Measurements from ENCODE around the gene NFKBIE.
"Not testable (repeated sequence)": the region's sequence is repeated elsewhere in the genome, so short reads cannot be mapped to it uniquely, and the experiment has no call there.

The NFKBIE gene, protein sequence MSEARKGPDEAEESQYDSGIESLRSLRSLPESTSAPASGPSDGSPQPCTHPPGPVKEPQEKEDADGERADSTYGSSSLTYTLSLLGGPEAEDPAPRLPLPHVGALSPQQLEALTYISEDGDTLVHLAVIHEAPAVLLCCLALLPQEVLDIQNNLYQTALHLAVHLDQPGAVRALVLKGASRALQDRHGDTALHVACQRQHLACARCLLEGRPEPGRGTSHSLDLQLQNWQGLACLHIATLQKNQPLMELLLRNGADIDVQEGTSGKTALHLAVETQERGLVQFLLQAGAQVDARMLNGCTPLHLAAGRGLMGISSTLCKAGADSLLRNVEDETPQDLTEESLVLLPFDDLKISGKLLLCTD

DNA sequence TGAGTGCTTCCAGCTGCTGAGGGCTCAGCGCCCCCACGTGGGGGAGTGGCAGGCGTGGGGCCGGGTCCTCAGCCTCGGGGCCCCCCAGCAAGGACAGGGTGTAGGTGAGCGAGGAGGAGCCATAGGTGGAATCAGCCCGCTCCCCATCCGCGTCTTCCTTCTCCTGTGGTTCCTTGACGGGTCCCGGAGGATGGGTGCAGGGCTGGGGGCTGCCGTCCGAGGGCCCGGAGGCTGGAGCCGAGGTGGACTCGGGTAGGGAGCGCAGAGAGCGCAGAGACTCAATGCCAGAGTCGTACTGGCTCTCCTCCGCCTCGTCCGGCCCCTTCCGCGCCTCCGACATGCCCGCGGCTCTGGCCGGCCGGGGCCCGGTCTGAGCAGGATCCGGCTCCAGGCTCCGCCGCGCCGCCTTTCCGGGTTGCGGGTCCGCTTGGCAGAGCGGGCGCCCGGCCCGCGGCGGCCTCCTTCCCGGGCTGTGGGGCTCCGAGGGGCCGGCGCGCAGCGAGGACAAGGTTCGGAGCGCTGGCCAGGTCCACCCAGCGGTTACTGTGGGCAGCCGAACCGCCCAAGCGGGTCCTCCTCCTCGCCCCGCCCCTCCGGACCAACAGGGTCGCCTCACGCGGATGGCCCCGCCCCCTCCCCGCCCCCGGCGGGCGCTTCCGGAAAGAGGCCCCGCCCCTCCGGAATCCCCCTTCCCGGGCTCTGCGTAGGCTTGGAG lies at the start of gene NFKBIE:
Gene NFKBIE (minus strand): TSS at position 545 of the 715 bp plus-strand sequence. CDS start 205 bp downstream, at position 340.
- peak; percentile 97 for DNase-seq

- DNase-seq: not testable (repeated sequence)
Measured at GRCh38 chr6:44314657-44315056, 49.3 kb upstream of the NFKBIE start.

DNA sequence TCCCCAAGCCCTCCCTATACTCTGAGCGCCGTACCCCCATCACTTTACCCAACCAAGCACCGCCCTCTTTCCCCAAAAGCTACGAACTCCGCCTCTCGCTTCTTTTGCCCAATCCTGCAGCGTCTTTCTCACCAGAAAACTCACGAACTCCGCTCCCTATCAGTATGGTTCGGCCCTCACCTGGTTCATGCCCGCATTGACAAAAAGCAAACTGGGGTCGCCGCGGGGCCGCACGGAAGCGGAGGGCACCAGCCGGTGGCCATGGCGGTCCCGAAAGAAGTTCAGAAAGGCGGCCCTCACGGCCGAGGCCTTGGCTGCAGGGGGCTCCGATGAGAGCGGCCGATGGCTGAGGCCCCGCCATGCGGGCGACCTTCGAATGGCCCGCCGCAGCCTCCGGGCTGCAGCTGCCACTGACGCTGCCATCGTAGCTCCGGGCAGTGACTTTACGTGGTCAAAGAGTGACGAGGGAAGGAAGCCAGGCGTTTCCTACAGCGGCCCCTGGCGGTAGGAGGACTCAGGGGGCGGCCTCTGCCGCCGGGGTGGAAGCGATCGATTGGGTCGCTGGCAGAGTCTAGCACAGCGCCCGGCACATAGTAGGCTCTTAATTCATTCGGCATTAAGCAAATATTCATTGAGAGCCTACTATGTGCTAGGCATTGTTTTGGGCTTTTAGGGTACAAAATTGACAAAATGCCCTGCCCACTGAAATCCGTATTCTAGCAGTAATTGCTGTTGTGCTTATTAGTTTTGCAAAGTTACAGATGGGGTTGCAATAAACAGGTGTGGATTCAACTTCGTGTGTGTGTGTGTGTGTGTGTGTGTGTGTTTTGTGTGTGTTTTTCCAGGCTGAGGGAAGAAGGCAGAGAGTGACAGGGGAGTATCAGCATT lies 47.8 kb upstream of the NFKBIE start, which contains the start of gene AARS2:
Gene AARS2 (minus strand): TSS at position 447 of the 888 bp plus-strand sequence. CDS start 24 bp downstream, at position 423.
- peak; percentile 96 for DNase-seq

GRCh38 chr6:44311767-44312166 lies 46.4 kb upstream of the NFKBIE start:
- no peak for DNase-seq

DNA sequence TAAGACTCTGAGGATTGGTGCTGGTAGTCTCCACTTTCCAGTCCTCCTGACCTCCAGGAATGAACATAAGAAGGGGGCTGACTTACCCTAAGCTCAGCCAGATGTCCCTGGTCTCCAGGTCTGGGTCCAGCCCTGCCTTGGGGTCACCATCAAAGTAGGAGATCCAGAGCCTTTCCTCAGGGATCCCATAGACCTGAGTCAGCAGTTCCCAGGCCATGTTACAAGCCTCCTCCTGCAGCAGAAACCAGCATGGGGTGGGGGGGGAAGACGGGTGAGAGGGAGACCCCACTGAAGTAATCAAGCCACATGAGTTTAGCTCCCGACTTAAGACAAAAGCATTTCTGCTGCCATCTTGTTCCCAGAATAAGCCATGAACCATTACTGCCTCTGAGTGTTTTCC lies 46.0 kb upstream of the NFKBIE start:
- DNase-seq: no peak

- DNase-seq: no peak
Measured at GRCh38 chr6:44310241-44310640, 44.9 kb upstream of the NFKBIE start.

DNA sequence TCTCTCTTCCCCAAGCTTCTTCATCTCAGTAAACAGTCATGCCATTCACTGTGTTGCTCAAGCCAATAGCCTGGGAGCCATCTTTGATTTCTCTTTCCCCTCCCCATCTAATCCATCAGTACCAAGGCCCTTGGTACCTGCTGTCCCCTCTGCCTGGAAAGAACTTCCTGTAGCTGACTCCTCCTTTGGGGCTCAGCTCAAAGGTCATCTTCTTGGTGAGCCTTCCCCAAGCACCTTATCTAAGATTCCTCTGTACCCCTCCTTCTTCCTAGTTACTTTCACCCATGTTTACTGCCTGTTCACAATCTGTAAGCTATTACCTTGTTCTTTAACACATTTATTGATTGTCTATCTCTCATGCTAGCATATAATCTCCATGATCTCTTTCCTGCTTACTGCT lies 44.3 kb upstream of the NFKBIE start:
- no peak for DNase-seq

DNA sequence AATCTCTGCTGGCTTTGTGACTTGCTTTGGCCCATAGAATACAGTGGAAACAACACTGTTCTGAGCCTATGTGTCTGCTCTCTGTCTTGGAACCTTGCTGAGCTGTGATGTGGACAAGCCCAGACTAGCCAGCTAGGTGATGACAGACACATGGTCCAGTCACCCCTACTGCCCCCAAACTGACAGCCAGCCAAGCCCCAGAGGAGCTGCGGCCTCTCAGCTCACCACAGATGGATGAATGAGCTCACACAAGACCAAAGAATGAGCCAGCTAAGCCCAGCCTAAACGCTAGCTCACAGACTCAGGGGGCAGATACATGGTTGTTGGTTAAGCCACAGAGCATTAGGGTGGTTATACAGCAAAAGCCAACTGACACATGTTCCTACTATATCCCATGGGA lies 43.7 kb upstream of the NFKBIE start:
- no peak for DNase-seq

GRCh38 chr6:44307217-44307616 lies 41.9 kb upstream of the NFKBIE start:
- no peak for DNase-seq

DNA sequence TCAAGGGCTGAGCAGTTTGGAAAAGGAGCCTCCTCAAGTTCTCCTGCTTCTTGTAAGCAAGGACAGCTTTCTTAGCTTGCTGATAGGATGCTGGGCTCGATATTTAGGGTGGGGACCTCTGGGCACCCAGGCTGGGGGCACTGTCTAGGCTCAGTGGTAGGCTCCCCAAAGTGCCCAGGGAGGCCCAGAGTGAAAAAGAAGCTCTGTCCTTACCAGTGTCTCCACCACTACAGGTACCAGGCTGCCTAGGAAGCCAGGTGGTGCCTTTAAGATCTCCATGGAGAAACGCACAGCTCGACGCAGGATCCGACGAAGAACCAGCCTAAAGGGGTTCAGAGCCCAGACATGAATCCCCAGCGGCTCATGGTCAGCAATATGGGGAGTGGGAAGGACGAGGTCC lies 41.4 kb upstream of the NFKBIE start:
- no peak for DNase-seq

- no peak for DNase-seq
Measured at GRCh38 chr6:44305200-44305725, 39.9 kb upstream of the NFKBIE start.

DNA sequence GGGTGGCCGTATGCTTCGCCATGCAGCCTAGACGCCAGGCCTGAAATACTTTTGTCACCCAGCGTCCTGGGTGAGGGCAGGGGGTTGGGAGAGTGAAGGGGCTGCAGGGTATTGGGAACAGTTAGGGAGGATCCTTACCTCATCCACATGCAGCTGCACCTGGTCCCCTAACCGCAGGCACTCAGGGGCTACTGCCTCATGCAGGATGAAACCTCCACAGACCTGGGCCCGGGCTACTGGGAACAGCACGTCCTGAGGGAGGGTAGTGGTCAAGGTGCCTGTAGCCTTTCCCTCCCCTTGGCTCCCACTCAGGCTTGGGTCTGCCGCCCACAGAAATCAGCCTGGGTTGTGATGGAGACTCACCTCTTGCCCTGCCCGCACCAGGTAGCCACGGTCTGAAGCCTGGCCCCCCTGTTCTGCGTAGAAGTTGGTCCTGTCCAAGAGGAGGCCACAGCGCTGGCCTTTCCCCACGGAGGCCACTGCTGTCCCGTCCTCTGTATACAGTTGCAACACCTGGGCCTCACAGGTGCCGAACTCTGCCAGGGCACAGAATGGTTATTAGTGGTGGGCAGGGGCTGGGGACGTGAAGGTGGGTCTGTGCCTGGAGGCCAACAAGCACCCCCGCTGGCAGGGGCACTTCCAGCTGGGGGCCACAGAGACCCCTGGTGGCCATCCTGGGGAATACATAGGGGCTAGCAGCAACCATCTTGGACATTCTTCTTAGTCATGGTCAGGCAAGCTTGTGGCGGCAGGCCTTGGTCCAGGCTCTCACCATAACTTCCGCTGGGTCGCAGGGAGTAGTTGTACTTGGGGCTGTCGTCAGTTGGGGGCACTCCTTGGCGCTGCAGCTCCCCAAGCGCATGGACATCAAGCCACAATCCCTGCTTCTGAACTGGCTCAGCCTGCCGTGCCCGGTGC lies 39.2 kb upstream of the NFKBIE start:
- peak; percentile 35 for DNase-seq

DNA sequence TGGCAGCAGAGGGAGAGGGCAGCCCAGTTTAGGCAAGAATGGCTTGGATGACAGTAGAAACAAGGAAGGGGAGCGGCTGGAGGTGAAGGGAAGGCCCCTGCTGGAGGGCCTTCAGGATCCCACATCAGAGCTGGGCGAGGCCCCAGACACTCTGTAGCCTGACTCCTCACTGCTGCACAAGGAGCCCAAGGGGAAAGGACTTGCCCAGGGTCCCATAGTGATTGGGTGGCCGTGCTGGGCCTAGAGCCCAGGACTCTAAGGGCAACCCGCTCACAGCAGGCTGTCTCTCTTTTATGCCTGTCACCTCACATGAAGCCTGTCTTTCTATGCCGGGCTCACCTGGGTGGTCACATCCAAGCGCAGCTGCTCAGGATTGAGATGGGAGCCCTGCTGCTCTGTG lies 38.5 kb upstream of the NFKBIE start:
- no peak for DNase-seq

- DNase-seq: no peak
Measured at GRCh38 chr6:44302856-44303255, 37.5 kb upstream of the NFKBIE start.

DNA sequence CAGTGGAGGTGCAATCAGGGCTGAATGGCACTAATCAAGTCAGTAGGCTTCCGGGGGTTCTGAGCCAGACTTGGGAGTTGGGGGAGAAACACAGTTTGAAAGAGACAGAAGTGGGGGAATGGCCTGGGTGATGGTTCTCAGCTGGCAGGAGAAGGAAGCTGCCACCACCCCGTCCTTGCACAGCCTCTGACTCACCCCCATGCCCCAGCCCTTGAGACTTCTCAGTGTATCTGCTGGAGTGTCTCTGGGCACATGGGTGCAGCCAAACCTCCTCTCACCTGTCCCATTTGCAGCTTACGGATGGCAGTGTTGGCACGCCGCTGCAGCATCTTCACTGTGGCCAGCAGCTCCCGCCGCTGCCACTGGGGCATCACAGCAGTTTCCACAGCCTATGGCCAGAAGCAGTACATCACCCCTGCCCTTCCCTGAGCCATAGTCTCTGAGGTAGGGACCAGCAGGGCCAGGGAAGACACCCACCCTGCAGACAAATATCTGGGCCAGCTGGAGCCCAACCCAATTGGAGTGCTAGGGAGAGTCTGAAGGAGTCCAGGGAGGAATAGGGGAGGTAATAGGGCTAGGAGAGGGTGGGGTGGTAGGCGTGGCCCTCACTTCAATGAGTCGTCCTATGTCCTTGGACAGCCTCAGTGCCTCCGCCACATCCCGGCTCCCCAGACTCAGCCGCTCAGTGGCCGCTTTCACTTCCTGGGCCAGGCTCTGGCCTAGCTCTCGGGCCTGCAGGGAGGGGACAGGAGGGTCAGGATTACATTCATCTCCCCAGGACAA lies 36.6 kb upstream of the NFKBIE start:
- no peak for DNase-seq

DNA sequence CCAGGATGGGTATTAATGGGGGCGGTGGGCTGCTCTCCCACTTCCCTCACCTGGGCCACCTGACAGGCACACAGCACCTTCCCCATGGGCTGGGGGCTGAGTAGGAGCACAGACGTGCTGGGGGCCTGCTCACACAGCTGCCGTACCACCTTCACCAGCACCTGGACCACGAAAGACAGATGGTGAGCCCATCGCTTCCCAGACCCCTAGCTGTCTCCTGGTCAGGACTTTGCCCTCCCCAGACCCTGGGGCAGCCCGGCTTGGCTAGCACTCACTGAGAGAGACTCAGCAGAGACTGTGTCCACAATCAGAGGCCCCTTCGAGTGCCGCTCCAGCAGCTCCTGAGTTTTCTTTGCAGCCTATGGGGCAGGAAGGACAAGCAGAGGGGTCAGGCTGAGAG lies 35.8 kb upstream of the NFKBIE start:
- no peak for DNase-seq

DNA sequence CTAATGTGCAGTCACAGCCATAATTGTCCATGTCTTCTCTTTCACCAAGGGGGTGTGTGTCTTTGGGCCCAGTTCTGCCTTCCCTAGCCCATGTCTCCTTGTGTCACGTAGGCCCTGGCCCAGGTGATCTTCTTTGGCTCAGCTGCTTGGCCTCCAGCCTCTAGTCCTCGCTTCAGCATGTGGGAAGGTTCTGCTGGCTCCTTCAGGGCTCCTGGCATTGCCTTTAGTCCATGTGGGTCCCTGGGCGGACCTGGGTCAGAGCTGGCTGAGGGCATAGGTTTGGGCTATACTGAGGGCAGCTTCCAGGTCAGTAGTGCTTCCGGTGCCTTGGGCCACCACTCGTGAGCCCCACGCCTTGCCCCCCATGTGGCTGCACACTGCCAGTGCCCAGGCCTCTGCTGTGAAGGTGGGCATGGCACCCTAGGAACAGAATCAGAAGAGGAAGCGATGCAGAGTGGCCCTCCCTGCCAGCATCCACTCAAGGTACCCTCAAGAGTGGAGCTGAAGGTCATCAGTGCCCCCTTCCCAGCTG lies 35.0 kb upstream of the NFKBIE start:
- DNase-seq: no peak

DNA sequence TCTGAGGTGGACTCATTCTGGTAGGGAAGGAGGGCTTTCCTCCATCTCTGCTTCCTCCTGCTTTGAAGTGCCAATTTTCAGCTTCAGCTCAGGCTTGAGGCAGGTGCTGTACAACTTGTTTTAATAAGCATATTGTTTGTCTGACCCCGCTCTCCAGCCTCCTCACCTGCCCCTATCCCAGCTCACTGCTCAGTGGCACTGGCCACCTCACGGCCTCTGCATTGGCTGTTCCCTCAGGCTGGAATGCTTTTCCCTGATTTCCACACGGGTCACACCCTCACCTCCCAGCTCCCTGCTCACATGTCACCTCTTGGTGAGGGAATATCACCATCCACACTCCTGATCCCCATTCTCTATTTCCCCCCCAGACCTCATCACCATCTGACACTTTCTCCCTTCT lies 33.5 kb upstream of the NFKBIE start:
- no peak for DNase-seq

- DNase-seq: no peak
Measured at GRCh38 chr6:44298055-44298803, 32.9 kb upstream of the NFKBIE start.

Data from stimulated activated CD4-positive, alpha-beta T cell treated with anti-CD3 and anti-CD28 coated beads, Interleukin-12 subunit alpha, Interleukin-12 subunit beta, amount 100 ng/mL, for 4 hours (primary cell).